Skeletal muscle cell (primary cell): ENCODE results near the gene SAMHD1.
A peak's percentile ranks its signal among the peaks of the same experiment; 100 is the strongest.
"Not testable (repeated sequence)": the region's sequence is repeated elsewhere in the genome, so short reads cannot be mapped to it uniquely, and the experiment has no call there.

Experiments used
- DNase-seq: peaks from one replicate; pipeline ENCODE4 v3.0.0-alpha.2; 2010; ENCODE audit warnings: low read depth
- H3K4me3 ChIP-seq: 2 replicates; pipeline ENCODE4 v1.5.1; 2011; ENCODE audit warnings: low read depth, mild to moderate bottlenecking, control low read depth, low read length, moderate library complexity

SAMHD1 gene

DNA sequence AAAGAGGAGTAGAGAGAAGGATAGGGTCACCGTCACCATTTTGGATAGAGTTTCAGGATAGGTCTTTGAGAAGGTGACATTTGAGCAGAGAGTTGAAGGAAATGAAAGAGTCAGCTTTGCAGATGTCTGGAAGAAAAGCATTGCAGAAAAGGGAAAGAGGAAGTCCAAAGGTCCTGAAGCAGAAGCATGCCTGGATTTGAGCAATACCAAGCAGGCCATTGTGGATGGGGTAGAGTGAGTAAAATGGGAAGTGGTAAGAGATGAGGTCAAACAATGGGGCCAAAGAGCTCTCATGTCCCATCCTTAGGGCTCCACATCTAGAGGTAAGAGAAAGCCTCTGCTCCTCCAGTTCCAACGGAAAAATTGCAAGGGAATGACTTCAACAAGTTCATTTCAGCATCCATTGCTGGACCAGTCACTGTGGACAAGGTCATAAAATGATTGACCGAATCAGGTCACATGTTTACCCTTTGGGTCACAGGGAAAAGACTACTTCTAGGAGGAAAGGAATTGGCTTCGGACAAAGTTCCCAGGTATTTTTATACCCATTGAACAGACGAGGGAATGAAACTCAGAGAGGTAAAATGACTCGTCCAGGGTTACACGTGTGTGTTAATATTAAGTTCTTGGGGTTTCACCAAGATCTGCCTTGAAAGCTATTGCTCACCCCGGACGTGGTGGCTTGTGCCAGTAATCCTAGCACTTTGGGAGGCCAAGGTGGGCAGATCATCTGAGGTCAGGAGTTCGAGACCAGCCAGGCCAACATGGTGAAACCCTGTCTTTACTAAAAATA, 6.6 kb upstream of the SAMHD1 start:
- no peak for DNase-seq
- no peak overlapping the region for H3K4me3 ChIP-seq

DNA sequence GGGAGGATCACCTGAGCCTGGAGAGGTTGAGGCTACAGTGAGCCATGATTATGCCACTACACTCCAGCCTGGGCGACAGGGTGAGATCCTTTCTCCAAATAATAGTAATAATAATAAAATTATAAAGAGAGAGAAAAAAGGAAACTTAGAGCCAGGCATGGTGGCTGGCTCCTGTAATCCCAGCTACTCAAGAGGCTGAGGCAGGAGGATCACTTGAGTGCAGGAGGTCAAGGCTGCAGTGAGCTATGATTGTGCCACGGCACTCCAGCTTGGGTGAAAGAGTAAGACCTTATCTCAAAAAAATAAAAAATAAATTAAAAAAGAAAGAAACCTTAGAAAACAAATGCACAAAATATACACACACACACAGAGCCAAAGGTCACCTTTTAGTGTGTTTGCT, 5.2 kb upstream of the SAMHD1 start:
- H3K4me3 ChIP-seq = no peak overlapping the region
- no peak for DNase-seq

DNA sequence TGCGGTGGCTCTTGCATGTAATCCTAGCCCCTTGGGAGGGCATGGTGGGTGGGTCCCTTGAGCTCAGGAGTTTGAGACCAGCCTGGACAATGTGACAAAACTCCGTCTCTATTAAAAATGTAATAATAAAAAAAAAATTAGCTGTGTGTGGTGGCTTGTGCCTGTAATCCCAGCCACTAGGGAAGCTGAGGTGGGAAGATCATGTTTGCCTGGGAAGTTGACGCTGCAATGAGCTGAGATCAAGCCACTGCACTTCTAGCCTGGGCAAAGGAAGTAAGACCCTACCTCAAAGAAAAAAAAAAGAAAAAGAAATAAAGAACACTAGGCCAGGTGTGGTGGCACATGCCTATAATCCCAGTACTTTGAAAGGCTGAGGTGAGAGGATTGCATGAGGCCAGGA, 4.5 kb upstream of the SAMHD1 start:
- no peak overlapping the region for H3K4me3 ChIP-seq
- no peak for DNase-seq

DNA sequence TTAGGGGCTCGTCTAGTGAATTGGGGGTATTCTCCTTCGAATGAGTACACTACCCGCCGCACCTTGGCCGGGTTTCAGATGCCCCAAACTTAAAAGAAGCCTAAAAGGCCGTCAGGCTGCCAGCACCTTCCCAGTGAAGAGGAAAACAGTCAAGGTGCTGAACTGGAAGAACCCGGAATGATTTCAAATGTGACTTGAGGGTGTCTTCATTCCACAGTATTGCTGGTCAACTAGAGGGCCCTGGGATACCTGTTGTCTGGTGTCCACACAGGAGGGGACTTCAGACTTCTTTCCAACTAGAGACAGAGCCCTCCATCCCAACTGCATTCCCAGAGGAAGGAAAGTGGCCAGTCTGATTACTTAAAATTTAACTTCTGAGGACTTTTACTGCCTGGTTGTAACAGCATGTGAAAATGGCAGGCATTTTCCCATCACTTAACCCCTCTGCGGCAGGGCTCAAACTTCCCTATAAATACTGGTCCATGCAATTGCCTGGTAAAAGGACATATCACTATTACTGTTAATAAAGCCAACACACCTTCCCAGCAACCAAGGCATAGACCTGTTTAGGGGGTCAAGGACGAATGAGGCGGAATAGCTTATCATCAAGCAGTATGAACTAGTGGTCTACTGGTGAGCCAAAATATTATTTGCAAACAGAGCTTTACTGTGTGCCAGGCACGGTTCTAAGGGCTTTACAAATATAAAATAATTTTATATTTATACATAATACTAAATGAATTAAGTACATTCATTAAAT, 651 bp upstream of the SAMHD1 start:
- H3K4me3 ChIP-seq = peak overlapping the region; percentile 97
- DNase-seq = no peak

DNA sequence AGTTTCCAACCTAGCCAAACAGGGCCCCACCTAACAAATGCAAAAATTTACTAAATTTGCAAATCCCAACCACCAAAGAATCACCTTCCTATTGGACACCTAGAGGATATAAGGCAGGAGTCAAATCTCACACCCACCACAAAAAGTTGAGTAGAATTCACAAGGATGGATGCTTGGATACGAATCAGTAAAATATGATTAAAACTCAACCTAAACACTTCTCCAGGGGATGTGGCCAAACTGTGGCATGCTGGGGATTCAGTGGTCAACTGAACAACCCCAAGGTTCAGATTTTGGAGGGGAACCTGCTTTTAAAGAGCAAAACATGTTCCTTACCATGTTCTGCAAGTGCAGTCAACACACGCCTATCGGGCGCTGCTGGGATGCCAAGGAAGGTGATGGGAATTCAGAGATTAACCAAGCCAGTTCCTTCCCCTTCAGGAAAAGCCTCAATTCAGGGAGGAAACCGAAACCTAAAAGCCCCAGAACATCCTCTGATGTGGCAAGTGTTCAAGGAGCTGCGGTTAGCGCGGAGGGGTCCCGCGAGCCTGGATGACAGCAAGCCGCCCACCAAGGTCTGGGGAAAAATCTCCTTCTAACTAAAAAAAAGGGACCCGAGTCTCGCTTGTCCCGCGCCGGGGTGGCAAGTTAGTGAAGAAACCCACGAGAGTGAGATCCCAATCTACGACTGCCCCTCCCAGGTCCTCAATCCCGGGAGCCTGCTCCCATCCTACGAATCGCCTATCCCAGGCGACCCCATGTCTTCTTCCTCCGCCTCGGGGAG, 902 bp downstream of the SAMHD1 start:
- peak overlapping the region; percentile 97 for H3K4me3 ChIP-seq
- no peak for DNase-seq

DNA sequence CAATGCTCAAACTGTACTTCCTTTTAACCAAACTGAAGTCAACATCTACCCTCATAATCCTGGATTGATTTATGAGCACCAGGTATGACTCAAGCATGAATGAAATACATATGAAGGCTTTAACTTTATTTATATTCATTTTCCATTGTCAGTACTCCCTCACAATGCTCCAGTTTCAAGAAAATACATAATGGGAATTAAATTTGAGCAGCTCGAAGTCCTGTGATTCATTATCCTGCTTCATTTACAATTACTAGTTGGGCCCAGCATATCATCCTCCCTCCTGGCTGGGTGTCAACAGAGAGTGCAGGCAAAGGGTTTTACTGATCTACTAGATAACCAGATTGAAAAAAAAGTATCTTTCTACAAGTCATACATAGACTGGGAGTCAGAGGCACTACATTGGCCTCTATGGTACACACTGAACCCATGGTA, 10.1 kb downstream of the SAMHD1 start:
- no peak overlapping the region for H3K4me3 ChIP-seq
- DNase-seq = no peak

DNA sequence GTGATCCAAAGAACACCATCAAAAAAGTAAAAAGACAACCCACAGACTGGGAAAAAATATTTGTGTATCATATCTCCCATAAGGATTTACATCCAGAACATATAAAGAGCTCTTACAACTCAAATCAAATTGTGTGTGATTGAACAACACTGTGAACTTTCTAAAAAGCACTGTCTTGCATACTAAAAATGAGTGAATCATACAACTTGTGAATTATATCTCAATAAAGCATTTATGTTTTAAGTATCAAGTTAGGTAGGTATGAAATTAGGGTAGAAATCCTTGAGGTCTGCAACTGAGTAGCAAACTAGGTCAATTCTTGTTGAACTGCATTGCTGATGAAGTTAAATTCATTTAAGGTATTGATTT, 14.1 kb downstream of the SAMHD1 start:
- no peak for DNase-seq
- H3K4me3 ChIP-seq = no peak overlapping the region

DNA sequence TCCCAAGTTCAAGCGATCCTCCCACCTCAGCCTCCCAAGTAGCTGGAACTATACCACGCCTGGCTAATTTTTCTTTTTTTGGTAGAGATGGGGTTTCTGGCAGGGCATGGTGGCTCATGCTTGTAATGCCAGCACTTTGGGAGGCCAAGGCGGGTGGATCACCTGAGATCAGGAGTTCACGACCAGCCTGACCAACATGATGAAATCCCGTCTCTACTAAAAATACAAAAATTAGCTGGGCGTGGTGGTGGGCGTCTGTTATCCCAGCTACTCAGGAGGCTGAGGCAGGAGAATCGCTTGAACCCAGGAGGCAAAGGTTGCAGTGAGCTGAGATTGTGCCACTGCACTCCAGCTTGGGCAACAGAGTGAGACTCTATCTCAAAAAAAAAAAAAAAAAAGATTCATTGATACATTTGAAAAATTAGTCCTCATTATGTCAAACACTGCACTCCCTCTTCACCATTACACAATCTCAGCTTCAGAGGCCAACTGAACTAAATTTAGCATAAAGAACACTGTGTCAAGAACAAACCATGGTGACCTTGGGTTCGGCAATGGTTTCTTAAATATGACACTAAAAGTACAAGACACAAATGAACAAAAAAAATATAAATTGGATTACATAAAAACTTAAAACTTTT, 14.6 kb downstream of the SAMHD1 start:
- DNase-seq, H3K4me3 ChIP-seq: not testable (repeated sequence)

DNA sequence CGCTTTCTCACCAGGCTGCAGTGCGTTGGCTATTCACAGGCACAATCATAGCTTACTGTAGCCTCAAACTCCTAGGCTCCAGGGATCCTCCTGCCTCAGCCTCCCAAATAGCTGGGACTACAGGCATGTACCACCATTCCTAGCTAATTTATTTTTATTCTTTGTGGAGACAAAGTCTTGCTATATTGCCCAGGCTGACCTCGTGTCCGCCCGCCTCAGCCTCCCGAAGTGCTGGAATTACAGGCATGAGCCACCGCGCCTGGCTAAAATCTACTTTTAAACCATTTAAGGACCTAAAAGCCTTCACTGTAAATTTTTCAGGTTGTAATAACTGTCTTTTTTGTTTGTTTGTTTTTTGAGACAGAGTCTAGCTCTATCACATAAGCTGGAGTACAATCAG, 15.2 kb downstream of the SAMHD1 start:
- no peak overlapping the region for H3K4me3 ChIP-seq

DNA sequence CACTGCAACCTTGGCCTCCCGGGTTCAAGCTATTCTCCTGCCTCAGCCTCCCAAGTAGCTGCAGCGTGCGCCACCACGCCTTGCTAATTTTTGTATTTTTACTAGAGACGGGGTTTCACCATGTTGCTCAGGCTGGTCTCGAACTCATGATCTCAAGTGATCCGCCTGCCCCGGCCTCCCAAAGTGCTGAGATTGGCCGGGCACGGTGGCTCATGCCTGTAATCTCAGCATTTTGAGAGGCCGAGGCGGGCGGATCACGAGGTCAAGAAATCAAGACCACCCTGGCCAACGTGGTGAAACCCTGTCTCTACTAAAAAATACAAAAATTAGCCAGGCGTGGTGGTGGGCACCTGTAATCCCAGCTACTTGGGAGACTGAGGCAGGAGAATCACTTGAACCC, 17.9 kb downstream of the SAMHD1 start:
- DNase-seq, H3K4me3 ChIP-seq: not testable (repeated sequence)

More for the DNA sequence above, 15.2 kb downstream of the SAMHD1 start:
- no peak for DNase-seq

DNA sequence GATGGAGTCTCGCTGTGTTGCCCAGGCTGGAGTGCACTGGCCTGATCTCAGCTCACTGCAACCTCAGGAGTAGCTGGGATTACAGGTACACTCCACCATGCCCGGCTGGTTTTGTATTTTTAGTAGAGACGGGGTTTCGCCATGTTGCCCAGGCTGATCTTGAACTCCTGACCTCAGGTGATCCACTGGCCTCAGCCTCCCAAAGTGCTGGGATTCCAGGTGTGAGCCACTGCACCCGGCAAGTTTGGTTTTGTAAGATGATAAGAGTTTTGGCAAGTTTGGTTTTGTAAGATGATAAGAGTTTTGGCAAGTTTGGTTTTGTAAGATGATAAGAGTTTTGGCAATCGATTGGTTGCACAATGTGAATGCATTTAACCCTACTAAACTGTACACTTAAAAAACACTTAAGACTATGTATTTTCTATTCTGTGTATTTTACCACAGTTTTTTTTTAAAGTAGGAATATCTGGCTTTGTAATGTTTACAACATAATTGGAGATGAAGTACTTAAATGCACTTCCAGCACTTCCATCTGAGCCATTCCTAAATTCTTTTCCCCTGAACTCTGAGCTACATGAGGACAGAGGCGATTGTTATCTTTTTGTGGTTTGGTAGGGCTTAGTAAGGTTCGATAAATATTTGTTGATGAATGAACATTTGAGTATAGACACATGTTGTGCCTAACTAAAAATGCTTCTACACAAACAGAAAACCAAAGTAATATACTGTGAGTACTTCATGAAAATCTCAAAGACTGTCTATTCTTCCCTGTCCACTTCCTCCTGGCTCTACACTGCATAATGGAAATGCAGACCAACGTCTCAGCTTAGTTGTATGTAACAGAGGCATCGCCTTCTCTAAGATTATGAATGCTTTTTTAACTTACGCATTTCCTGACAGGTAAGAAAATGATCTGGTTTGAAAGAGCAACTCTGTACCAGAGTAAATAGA, 18.8 kb downstream of the SAMHD1 start:
- DNase-seq = no peak
- H3K4me3 ChIP-seq = no peak overlapping the region

DNA sequence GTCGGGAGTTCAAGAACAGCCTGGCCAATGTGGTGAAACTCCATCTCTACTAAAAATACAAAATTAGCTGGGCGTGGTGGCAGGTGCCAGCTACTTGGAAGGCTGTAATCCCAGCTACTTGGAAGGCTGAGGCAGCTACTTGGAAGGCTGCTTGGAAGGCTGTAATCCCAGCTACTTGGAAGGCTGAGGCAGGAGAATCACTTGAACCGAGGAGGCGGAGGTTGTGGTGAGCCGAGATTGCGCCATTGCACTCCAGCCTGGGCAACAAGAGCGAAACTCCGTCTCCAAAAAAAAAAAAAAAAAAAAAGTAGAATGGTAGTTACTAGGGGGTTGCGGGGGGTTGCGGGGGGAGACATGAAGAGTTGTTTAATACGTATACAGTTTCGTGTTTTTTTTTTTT, 19.4 kb downstream of the SAMHD1 start:
- not testable (repeated sequence) for DNase-seq, H3K4me3 ChIP-seq

DNA sequence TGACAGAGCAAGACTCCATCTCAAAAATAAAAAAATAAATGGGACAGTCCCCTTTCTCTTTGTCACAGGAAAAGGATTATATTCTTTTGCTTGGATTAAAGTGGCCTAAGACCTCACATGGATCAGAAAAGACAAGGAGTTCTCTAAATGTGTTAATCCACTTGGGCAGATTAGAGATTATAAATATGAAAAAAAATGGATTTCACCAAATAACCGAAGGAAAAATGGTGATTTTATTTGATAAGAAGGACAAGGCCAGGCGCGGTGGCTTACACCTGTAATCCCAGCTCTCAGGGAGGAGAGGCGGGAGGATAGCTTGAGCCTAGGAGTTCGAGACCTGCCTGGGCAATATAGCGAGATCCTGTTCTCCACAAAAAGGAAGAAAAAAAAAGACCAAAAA, 21.8 kb downstream of the SAMHD1 start:
- no peak for DNase-seq
- H3K4me3 ChIP-seq = no peak overlapping the region

DNA sequence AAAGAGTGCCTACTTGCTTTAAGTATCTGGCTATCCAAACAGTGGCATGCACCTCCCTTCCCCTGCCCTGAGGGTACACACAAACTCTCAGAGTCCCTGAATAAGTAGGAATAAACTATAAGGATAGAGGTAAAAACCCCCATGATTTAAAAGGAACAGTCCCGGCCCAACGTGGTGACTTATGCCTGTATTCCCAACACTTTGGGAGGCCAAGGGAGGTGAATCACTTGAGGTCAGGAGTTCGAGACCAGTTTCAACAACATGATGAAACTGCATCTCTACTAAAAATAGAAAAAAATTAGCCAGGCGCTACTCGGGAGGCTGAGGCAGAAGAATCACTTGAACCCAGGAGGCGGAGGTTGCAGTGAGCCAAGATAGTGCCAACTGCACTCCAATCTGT, 22.2 kb downstream of the SAMHD1 start:
- peak; percentile 10 for DNase-seq
- H3K4me3 ChIP-seq = no peak overlapping the region

DNA sequence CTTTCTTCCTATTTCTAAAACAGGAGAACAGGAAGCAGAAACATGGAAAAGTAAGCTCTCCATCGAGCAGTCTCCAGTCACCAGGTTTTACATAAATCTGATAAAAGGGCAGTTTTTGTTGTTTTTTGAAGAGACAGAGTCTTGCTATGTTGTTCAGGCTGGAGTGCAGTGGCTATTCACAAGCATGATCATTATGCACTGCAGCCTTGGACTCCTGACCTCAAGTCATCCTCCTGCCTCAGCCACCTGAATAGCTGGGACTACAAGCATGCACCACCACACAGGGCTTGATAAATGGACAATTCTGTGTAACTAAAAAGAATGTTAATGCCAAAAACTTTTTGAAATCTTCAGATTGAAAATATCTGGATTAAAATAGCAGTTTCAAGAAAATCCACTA, 23.8 kb downstream of the SAMHD1 start:
- H3K4me3 ChIP-seq = no peak overlapping the region
- DNase-seq = no peak

DNA sequence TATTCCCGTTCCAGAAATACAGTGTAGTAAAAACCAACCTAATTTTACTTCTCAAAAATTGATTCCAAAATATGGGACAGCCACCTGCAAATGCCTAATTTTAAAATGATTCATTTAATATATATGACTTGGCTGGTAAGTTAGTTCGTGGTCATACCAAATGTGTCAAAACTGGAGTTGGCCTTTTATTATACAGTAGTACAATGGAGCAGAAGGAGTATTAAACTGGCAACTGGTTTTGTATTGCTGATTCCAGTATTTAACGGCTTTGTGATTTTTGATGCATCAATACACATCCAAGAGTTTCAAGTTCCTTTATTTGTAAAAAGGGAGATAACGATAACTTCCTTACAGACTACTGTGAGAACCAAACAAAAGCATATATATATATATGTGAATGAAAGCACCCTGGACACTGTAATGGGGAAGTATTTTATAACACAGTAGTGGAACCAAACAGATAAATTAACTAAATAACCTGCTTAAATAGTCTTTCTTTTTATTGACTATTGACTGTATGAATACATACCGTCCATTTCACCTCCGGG, 24.8 kb downstream of the SAMHD1 start:
- DNase-seq = no peak
- no peak overlapping the region for H3K4me3 ChIP-seq

DNA sequence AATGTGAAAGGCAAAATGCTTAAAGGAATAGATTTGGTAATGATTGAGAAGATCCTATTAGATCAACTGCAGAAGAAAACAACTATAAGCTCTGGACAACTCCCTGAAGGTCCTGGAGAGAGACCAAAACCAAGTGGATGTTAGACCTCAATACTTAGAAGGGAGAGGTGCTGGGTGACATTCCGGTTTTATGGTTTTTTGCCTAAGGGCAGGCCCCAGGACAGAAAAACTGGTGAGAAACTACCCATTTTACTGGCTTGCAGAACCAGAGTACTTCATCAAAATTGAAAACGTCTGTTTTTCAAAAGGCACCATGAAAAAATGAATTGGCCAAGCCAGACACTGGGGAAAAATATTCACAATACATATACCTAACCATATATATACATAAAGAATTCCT, 26.3 kb downstream of the SAMHD1 start:
- DNase-seq = no peak
- no peak overlapping the region for H3K4me3 ChIP-seq
